KMS-11 (cell line): Measurements from ENCODE around the gene AKT3.

Experiments used
- H2AFZ ChIP-seq: fragments of 200-600 bp; sonication (generic); 2 replicates; pipeline ENCODE4 v1.6.1; 2016; ENCODE audit warnings: antibody characterized with exemption, mixed run types, low read depth
- H3K27ac ChIP-seq: fragments of 200-600 bp; sonication (generic); 2 replicates; pipeline ENCODE4 v1.6.1; 2016; ENCODE audit warnings: mild to moderate bottlenecking, mixed run types
- H3K27me3 ChIP-seq: fragments of 200-600 bp; sonication (generic); 2 replicates; pipeline ENCODE4 v1.6.1; 2017; ENCODE audit warnings: mild to moderate bottlenecking, low read depth, mixed run types, moderate library complexity; ENCODE audit not compliant: insufficient read depth
- H3K36me3 ChIP-seq: fragments of 200-600 bp; sonication (generic); 2 replicates; pipeline ENCODE4 v1.6.1; 2017; ENCODE audit warnings: mild to moderate bottlenecking, mixed run types; ENCODE audit not compliant: insufficient read depth
- H3K4me1 ChIP-seq: fragments of 200-600 bp; sonication (generic); 2 replicates; pipeline ENCODE4 v1.6.1; 2016; ENCODE audit warnings: mild to moderate bottlenecking, low read depth, mixed run types; ENCODE audit not compliant: poor library complexity, severe bottlenecking
- H3K4me2 ChIP-seq: fragments of 200-600 bp; sonication (generic); 2 replicates; pipeline ENCODE4 v1.7.0; 2016; ENCODE audit warnings: mild to moderate bottlenecking, mixed run types
- H3K4me3 ChIP-seq: fragments of 200-600 bp; sonication (generic); IDR thresholded peaks from 2 replicates; pipeline ENCODE4 v1.6.1; 2017; ENCODE audit warnings: low read depth, low read length, mixed read lengths; ENCODE audit not compliant: insufficient read depth
- H3K79me2 ChIP-seq: fragments of 200-600 bp; sonication (generic); 2 replicates; pipeline ENCODE4 v1.6.1; 2016; ENCODE audit warnings: low read depth, mixed run types; ENCODE audit not compliant: insufficient read depth
- H3K9ac ChIP-seq: fragments of 200-600 bp; sonication (generic); 2 replicates; pipeline ENCODE4 v1.6.1; 2016; ENCODE audit warnings: mild to moderate bottlenecking, mixed run types
- H4K20me1 ChIP-seq: fragments of 200-600 bp; sonication (generic); 2 replicates; pipeline ENCODE4 v1.6.1; 2016; ENCODE audit warnings: mild to moderate bottlenecking, mixed run types; ENCODE audit not compliant: insufficient read depth
- CTCF ChIP-seq: fragments of 200-600 bp; sonication (generic); conservative IDR thresholded peaks from 2 replicates; pipeline ENCODE4 v1.6.1; 2017; ENCODE audit warnings: low read depth, mild to moderate bottlenecking, antibody characterized with exemption, low read length, moderate library complexity, mixed read lengths

Gene AKT3

DNA sequence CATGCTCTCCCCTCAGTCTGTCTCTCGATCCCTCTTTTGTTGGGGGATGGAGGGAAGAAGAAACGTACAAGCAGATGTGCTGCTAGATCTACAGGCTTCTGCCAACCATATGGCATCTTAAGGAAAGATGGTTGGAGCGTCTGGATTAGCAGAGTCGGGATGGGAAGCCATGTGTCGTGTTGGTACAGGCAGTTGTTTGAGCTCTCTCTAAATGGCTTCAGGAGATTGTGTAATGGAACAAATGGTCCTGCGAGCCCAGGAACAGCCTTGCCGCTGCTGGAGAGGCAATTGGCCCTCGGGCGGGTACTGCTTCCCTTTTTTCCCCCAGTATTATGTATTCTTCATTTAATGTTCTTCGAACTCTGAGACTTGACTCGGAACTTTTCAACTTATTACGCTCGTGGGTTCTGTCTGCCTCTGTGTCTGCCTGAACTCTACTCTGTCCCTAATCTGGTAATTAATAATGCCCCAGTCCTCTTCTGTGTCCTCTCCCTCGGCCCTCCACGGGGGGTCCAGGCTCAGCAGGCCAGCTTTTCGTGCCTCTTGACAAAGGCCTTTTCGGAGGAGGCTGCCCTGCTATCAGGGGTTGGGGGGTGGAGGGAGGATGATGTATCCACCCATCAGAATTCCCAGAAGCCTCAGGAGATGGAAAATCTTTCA is 378.9 kb downstream of the AKT3 start:
- TF ChIP-seq CTCF: no peak
- no peaks in the 10 kb centered on the region for H3K27me3 ChIP-seq
- H3K4me3 ChIP-seq: no peak overlapping the region
- H2AFZ ChIP-seq: no peak overlapping the region
- H3K4me1 ChIP-seq: no peaks in the 10 kb centered on the region
- H3K36me3 ChIP-seq: no peaks in the 10 kb centered on the region
- no peak overlapping the region for H3K4me2 ChIP-seq
- no peak overlapping the region for H3K9ac ChIP-seq
- H4K20me1 ChIP-seq: no peaks in the 10 kb centered on the region
- no peaks in the 10 kb centered on the region for H3K79me2 ChIP-seq
- no peak overlapping the region for H3K27ac ChIP-seq

GRCh38 chr1:243470502-243470901 is 379.5 kb downstream of the AKT3 start:
- H2AFZ ChIP-seq: no peak overlapping the region
- no peaks in the 10 kb centered on the region for H4K20me1 ChIP-seq
- no peaks in the 10 kb centered on the region for H3K4me1 ChIP-seq
- H3K79me2 ChIP-seq: no peaks in the 10 kb centered on the region
- no peak overlapping the region for H3K4me3 ChIP-seq
- no peak overlapping the region for H3K27ac ChIP-seq
- H3K27me3 ChIP-seq: no peaks in the 10 kb centered on the region
- H3K4me2 ChIP-seq: no peak overlapping the region
- H3K9ac ChIP-seq: no peak overlapping the region
- TF ChIP-seq CTCF: no peak
- H3K36me3 ChIP-seq: no peaks in the 10 kb centered on the region

GRCh38 chr1:243469497-243469896 is 380.5 kb downstream of the AKT3 start:
- Histone ChIP-seq H3K36me3 (no peaks in the 10 kb centered on the region), H3K9ac (no peak overlapping the region), H2AFZ (no peak overlapping the region), H3K4me3 (no peak overlapping the region), H3K27ac (no peak overlapping the region), H4K20me1 (no peaks in the 10 kb centered on the region), H3K79me2 (no peaks in the 10 kb centered on the region), H3K27me3 (no peaks in the 10 kb centered on the region), H3K4me1 (no peaks in the 10 kb centered on the region), H3K4me2 (no peak overlapping the region)
- TF ChIP-seq CTCF: no peak

DNA sequence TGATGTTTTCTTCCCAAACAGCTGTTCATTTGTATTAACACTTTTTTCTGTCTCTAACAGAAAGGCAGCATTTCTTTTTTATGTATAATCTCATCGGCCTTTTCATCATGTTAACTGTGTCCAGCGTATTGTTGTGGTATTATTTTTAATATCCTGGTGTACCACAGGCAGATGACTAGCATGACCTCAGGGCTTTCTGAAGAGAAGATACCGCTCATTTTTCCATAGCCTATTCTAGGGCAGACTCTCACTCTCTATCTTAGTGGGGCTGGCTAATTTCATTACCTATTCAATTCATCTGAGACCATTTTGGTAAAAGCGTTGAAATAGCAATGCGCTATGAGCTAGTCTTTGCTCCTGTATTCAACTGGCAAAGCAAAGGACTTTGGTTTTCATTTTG is 384.3 kb downstream of the AKT3 start:
- Histone ChIP-seq H4K20me1 (no peaks in the 10 kb centered on the region), H3K4me3 (no peak overlapping the region), H3K27ac (no peak overlapping the region), H3K4me1 (no peaks in the 10 kb centered on the region), H2AFZ (no peak overlapping the region), H3K27me3 (no peaks in the 10 kb centered on the region), H3K36me3 (no peaks in the 10 kb centered on the region), H3K4me2 (no peak overlapping the region), H3K79me2 (no peaks in the 10 kb centered on the region), H3K9ac (no peak overlapping the region)
- TF ChIP-seq CTCF: no peak
